GM19025 (cell line): ENCODE results near the gene PKNOX2.

Experiments used
- ATAC-seq: cut with Tn5 transposase; IDR thresholded peaks from one replicate; pipeline ENCODE4 v1.9.1; 2021; ENCODE audit warnings: mild to moderate bottlenecking, low read depth, moderate library complexity; ENCODE audit not compliant: unreplicated experiment

Gene PKNOX2

DNA sequence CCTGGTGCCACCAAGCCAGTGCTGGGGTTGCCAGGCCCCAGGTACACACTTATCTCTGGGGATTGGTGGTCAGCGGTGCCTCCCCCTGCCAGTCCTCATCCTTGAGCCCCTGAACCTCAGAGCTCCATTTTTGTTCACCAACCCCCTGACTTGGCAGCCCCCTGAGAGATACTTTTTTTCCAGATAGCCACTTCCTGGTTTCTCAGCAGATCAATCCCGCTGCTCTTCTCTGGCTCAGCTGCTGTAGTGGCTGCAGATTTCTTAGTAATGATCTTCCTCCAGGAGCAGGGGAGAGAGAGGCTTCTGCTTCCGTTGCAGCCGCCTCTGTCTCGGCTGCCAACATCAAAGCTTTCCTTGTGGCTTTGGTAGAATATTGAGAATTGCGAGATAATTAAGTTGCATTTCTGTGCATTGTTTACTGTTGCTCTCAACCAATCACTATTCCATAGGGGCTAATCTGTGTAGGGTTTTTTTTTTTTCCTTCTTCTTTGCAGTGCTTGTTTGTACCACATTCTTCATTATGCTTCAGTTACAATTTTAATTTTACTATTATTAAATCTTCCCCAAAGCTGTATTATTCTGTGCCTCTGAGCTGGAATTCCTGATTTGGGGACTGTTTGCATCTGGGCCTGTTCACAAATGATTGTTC lies 92.1 kb downstream of the PKNOX2 start:
- ATAC-seq = no peak

DNA sequence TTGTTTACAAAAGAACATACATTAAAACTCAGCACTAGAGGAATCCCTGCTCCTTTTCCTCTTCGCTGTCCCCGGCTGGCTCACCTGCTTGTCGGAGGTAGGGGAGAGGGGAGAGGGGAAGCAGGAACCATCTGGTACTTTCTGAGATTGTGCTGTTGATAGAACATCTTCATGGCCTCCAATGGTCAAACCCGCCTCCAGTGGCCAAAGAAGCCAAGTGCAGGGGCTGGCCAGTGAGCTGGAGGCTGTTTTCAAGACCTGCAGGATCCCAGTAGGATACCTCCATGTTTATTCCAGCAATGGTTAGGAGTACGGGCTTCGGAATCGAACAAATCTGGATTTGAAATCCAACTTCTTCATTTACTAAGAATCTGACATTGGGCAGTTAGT lies 92.6 kb downstream of the PKNOX2 start:
- ATAC-seq = no peak

DNA sequence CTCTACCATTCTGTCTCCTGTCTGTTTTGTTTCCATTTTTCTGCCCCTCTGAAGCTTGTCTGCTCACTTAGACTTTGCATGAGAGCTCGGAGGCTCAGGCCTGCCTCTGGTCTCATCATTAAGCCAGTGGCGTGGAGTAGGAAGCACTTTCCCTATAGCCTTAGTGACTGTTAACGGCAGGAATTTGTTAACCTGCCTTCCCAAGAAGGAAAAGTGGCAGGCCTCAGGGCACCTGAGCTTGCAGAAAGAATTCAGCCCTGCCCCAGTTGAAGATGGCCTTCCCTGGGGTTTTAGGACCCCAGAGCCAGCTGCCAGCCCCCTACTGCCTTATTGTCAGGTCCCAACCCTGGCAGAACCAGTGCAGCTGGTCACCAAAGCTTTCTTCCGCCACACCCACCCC lies 93.2 kb downstream of the PKNOX2 start:
- ATAC-seq = no peak

DNA sequence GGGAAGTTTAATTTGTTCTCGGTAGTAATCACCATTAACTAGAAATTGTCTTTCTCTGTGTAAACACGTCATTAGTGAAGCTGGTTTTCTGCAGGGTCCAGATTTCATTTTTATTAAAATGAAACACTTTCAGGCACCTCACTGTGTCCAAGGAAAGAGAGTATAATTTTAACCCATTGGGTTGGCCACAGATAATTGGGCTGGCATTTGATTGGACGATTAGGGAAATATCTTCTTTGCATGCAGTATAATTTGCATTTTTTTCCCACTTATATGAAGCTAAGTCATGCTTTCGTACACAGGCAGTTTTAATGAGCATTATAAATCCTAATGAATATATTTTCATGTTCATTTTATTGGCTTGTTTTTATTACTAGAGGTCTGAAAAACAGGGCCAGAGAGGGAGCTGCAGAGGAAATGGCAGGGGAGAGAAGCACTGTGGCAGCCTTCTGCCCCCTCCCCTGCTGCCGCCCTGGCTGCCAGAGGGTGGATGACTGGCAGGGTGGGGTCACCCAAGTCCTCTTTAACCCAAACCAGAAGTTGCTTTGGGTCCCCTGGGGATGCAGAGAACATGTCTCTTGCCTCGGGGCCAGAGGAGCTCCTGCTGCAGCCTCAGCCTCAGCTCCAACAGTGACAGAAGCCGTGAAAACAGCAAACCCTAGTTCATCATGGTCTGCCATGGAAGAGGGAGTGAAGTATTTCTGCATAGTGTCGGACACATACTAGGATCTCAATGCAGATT lies 93.9 kb downstream of the PKNOX2 start:
- no peak for ATAC-seq

DNA sequence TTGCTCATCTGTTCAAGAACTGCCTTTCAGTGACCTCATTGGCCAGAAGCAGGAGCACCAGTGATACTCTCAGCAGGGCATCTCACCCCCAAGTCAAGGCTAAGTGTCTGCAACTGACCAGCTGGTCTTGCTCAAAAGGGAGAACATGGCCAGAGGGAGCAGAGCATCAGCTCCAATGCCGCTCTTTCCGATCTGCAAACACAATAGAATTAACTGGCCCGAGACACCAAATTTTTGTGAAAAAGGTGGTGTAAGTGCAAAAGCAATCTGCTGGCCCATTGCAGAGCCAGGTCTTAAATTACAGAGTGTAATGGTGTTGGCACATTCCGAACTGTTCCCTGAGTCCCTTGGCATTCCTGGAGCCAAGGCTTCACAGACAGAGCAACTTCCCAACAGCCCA lies 97.0 kb downstream of the PKNOX2 start:
- no peak for ATAC-seq

DNA sequence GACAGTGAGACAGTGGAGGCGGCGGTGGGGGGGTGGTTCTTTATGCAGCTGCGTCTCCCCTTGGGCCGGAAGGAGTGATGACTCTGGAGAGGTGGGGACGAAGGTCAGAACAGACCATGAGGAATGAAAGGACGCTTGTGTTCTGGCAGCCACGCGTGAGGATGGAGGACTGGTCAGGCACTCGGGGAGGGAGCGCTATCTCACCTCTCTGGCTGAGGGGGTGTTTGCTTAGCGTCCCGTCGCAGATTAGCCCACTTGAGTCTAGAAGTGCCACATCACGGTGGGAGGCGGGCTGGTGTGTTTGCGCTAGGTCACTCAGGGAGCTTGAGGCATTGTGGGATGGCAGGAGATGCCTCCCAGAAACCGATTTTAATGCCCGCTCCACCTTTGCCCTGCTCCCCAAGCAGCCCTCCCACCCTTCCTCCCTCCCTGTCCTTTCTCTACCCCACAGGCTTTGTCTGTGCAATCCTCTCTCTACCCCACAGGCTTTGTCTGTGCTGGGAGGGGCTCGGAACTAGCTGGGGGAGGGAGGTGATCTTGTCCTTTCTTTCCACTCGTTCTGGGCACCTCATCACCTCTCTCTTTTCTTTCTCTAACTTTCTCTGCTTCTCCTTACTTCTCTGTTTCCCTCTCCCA lies 97.8 kb downstream of the PKNOX2 start:
- no peak for ATAC-seq

DNA sequence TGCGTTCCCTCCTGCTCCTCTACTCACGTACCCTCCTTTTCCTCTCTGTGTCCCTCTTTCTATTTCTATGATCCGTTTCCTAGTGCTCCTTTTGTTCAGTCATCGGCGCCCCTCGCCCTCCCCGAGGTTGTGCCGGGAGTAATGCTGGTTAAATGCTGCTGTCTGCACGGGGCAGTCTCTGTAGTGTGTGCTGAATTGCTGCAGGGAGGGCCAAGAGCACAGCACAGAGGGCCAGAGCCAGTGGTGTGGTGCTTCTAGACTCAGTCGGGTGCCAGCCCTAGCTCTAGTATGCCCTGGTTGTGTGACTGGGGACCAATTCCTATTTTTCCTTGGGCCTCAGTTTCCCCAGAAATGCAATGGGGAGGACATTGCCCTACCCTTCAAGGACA lies 98.3 kb downstream of the PKNOX2 start:
- ATAC-seq = no peak

DNA sequence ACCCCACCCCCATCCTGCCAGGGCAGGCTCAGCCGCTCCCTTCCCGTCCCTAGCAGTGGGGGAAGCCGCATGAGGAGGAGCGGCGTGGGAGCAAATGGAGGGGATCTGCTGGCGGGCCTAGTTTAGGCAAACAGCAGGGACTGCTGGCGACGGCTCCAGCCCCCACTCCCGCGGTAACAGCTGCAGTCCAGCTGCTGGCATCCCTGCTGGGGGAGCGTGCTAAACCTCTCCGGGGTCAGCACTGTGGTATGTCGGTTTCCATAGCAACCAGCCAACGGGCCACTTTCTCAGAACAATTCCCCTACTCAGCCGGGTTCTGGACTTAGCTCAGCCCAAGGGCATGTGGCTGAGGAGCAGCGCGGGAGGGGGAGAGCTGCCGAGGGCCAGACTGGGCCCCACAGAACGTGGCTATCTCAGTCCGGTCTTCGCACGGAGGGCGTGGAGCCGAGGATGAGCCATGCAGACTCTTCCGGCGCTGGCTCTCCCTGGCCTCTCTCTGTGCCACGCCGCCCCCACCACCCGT lies 98.8 kb downstream of the PKNOX2 start:
- no peak for ATAC-seq

DNA sequence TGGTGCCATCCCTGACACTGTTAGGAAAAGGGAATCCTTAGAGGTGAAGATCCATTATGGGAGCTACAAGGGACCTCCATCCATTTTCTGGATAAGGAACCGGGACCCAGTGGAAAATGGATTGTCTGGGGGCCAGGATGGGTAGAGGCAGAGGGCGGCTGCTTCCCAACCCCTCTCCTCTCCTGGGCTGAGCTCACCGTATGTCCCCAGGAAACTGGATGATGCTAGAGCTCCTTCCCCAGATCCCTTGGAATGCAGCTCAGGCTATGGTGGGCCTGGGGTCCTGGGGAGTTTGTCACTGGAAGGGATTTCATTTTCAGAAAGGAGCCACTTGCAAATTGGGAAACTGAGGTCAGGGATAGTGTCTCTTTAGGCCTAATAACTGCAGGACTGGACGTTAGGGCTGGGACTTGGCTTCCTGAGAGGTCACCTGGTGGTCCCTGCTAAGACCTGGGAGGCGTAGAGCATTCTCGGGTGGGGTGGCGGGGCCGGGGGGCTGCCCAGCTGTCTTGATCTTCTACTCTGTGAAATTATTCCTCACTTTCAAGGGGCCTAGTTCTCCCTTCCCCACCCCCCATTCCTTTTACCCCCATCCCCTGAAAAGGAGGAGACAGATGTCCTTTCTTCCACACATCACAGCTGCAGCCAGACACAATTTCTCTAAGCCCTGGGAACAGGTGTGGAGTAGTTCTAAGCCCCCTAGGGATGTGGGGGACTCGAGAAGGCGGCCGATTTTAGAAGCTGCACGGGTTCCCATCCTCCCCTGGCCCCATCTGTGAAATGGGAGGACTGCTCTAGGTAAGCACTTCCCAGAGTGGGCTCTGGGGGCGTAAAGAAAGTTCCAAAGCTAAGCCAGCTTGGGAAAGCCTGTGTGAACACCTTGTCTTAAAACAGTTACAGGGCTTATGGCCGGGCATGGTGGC lies 99.8 kb downstream of the PKNOX2 start:
- no peak for ATAC-seq

DNA sequence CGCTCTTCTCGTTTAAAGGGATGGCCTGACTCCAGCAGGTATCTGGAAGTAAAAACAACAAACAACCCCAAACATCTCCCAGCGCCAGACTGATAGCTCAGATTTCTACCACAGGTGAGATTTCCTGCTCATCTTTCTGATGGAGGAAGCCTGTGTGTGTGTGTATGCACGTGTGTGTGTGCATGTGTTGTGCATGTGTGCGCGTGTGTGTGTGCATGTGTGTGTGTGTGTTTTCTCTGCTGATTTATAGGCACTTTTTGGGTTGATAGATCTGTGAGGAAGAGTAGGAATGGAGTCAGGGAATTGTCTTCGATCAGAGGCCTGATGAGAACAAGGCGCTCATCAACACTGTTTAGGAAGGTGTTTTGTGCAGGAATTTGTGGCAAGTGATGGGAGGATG lies 103.0 kb downstream of the PKNOX2 start:
- ATAC-seq = no peak

DNA sequence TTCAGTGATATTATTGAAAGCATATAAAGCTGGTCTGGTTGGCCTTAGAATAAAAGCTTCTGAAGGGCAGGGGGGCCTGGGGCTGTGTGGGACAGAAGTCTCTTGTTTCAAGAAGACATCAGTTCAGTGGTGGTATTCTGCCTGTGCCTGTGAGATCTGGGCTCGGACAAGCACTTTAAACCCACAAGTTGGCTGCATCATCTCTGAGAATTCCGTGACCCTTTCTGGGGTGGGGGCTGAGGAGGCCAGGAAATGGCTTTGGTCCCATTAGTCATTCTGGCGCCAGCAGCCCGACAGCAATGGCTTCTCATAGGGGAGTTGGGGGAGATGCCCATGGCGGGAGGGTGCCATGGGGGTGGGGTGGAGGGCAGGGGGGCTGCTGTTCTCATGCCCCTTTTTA lies 104.1 kb downstream of the PKNOX2 start:
- ATAC-seq = no peak

DNA sequence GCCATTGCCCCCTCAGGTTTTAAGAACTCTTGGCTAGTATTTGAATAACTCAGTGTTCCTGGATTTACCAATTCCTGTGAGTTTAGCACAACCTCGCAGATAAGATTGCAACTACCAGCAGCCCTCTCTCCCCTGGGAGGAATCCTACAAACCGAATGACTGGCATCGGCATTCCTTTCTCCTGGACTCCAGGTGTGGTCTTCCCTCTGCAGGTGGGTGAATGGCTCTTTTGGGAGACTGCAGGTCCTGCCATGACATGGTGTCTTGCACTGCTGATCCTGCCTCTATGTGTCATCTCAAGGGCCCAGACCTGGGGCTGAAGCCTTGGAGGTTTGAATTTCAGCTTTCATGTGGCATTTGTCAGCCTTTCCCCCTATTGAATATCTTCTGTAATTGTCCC lies 105.6 kb downstream of the PKNOX2 start:
- ATAC-seq = no peak

DNA sequence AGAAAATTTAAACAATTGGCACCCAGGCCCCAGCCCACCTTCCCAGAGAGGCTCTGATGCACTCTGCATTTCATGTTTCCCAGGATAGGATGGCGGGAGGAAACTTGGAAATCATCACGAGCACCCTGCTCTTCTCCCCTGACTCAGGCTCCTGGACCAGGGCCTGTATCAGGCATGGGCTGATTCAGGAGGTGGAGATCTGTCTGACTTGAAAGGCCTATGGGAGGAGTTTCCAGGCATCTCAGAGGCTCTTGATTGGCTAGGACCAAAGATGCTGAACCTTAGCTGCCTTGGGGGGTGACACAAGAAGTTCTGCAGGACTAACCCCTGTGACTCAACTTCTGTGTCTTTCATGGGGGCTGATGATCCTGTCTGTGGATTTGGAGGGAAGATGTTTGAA lies 106.2 kb downstream of the PKNOX2 start:
- ATAC-seq = no peak

DNA sequence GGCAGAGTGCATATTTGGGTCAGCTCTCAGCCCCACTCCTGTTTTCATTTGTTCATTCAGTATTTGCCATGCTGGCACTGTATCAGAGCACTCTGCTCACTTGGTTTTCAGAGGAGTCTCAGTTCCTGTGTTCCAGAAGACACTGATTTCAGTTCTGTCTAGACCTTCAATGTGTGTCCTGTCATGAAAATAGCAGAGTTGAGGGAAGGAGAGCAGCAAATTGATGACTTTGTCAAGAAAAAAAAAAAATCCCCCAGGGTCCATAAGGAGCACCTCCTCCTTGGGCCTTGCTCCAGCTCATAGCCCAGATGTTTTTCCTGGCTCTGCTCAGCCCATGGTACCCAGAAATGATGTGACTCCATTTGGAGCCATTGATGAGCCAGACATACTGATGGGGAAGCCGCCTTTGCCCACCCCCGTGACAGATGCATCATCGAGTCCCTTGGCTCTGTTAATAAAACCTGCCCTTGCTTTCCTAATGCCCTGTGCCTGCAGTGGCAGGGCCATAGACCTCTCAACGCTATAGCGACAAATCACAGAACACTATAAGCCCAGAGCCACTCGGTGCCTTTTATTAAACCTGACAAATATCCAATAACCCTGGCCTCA lies 107.0 kb downstream of the PKNOX2 start:
- no peak for ATAC-seq

DNA sequence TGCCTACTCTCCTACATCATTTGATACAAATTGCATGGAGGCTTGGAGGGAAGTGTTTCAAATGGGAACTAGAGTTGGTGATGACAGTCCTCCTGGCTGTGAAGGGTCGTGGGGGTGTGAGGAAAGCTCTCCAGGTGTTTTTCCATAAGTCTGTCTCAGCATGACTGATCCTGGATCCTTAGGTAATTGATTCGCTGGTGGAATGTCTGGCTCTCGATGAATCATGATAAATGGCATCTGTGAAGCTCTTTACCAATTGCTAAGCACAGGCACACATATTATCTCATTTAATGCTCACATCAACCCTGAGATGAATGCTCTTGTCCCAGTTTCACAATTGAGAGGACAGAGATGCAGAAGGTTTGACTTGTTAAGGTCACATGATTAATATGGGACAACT lies 107.5 kb downstream of the PKNOX2 start:
- no peak for ATAC-seq

DNA sequence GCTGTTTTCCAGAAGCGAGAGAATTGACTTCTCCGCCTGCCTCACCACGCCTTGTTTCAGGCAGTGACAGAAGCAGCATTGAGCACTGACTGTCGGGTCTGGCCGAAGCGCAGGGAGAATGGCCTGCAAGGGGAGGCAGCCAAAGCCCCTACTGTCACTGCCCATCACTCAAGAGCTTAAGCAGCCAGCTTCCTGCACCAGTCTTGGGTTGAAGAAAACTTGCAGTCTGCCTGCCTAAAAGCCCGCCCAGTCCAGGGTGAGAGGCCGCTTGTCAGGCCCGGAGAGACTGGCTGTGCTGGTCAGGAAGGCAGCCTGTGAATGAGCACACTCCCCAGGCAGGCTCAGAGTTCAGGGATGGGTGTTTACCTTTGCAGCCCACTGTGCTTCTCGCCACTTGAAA lies 108.3 kb downstream of the PKNOX2 start:
- ATAC-seq = no peak

DNA sequence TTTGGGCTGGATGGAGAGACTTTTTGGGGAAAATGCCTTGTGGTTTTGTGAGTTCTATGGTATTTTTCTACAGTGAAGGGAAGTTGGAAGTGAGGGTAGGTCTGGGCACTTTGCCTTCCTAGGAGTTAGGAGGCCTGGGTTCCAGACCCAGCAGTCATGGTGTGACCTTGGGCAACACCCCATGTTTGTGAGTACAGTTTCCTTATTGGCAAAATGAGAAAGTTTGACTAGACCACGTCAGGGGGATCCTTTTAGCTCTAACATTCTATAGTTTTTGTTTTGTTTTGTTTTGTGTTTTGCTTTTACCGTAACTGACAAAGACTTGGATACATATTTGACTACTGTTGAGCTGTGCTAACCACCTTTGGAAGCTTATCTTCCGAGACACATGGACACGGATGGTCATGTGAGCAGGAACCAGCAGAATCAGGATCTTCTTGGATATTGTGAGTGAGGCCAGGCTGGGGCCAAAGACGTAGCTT lies 109.0 kb downstream of the PKNOX2 start:
- ATAC-seq = no peak

DNA sequence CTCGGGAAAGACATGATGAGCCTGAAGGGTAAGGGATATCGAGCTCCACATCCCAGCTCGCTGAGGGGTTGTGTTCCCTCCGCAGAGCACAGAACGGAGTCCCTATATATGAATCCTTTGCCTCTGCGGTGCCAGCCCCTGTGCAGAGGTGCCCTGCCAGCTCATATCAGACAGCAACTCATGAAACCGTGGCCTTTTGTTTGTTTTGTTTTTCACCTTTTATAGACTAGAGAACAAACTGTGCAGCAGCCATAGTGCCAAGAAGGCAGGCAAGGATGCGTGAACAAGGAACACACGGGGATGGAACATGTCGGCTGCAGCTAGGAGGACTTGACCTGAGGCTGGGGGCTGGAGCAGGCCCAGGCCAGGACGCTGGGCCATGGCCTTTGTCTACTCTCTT lies 109.8 kb downstream of the PKNOX2 start:
- no peak for ATAC-seq

DNA sequence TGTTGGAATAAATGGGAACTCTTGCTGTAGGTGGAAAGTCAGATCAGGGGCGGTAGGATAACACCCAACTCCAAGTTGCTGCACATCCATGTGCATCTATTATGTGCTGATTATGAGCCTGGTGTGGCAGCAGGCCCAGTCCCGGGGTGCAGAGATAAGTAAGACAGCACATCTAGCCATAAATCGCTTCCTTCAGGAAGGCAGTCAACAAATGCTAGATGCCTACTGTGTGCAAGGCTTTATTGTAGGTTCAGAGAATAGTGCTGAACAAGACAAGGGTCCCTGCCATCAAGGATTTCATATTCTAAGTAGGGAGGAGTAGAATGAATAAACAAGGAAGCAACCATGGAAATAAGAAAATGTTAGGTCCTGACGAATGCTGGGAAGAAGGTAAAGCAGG lies 110.2 kb downstream of the PKNOX2 start:
- no peak for ATAC-seq
